Stimulated activated CD8-positive, alpha-beta memory T cell treated with anti-CD3 and anti-CD28 coated beads, Interleukin-4, amount 100 ng/mL, for 48 hours (primary cell): ENCODE results near the gene PDE4D.
"Not testable (repeated sequence)": the region's sequence is repeated elsewhere in the genome, so short reads cannot be mapped to it uniquely, and the experiment has no call there.

Source experiments
- DNase-seq: peaks from one replicate; pipeline ENCODE4 v3.0.0-alpha.2; 2020

Gene PDE4D

GRCh38 chr5:59497207-59497606 lies 396.3 kb downstream of the PDE4D start:
- no peak for DNase-seq

GRCh38 chr5:59496524-59497134 lies 396.9 kb downstream of the PDE4D start:
- peak; percentile 27 for DNase-seq

- no peak for DNase-seq
These were observed 401.6 kb downstream of the PDE4D start for GRCh38 chr5:59491945-59492344.

DNA sequence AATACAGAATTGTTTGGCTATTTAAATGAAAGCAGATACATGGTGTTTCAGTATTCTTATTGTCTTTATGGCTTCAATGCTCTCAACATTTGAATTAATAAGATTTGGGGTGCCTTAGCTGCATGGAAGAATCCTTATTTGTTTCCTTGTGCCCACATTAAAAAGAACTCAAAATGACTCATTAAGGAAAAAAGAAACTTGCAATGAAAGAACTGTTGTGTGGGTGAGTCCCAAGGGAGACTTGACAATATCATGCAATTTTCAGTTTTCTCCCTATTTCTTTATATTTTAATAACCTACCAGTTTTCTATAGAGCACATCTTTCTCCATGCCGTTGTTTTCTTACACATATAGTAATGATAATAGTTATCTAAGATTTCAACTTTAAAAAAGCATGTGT lies 404.0 kb downstream of the PDE4D start:
- DNase-seq: no peak

DNA sequence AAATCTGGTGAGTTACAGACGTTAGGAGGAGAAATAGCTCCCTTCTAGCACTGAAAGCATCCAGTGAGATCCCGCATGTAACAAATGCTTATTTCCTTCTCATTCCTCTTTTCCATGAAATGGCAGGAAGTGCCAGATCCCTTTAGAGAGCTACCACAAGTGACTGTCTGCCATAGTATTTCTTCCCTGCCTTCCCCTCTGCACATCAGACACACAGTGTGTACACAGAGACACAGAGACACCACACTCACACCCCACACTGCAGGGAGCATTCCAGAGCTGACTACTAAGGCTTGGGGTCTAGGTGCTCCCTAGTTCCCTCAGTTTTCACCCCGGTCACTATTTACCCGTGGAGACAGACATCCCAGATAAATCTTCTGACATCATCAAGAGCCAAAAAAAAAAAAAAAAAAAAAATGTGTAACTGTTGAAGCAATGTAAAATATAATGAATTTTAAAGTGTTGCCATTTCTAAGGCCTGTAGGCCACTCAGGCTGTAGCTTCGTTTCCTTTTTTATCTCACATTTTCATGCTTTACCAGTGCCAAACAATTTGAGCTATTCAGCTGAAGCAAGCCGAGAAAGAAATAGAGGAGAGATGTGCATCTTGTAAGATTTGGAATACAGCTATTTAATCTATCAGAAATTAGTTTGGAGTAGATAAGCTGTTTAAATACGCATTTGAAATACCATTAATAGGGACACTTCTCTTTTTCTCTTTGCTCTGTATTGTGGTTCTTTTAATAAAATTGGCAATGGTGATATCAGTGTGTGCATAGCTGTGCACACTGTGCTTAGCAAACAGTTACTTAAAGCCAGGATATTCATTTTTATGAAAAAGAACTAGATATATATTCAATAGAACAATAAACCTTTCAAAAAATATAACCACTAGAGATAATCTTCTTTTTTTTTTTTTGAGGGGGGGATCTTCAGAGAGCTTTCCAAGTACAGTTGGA lies 405.5 kb downstream of the PDE4D start:
- DNase-seq: no peak

GRCh38 chr5:59487068-59487686 lies 406.3 kb downstream of the PDE4D start:
- DNase-seq: no peak

DNA sequence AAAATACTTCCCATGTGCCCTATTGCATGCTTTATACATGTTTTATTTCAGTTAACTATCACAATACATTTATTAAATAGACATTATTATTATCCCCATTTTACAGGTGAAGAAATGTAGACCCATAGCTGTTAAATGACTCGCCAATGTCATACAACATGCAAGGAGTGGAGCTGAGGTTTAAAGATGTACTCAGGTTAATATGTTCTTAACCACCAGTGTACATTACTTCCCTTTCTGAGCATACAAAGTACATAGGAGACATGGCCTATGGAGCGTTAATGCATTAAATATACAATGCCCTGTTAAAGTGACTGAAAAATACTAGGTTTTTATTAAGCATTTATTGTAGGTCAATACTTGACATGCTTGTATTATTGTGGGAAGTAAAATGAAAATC lies 407.0 kb downstream of the PDE4D start:
- no peak for DNase-seq

DNA sequence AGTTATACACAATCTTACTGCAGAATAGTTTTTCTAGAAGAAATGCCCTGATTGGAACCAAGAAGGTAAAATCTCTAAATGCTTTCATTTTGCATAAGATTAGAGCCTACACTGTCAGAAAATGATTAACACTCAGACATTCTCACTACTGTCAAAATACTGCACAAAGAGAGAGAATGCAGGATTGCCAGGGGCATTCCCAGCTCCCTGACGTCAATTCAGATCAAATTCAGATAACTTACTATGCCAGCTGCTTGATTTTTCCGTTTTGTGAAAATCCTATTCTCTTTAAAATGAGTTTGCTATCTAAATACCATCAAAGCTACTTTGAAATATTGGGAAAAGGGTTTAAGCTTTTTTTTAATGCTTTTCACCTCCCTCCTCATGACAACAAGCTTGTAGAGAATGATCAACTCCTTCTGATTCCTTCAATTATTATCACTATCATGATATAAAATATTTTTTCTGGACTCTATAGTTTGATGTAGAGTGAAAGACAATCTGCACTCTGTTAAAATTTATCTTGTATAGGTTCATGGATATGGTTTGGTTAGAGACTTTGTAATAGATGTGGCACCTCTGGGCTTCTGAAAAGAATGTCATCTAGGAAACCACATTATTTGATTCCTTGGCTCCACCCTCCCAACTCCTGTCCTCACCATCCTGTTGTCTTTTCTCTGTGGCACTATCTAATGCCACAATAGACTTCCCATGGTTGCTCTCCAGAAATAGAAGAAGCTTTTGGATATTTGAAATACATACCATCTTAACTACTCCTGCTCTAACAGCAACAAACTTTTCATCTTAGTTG lies 407.7 kb downstream of the PDE4D start:
- no peak for DNase-seq

GRCh38 chr5:59485107-59485506 lies 408.4 kb downstream of the PDE4D start:
- no peak for DNase-seq

- DNase-seq: no peak
These were observed 408.9 kb downstream of the PDE4D start for GRCh38 chr5:59484618-59485017.

GRCh38 chr5:59483971-59484472 lies 409.5 kb downstream of the PDE4D start:
- no peak for DNase-seq

DNA sequence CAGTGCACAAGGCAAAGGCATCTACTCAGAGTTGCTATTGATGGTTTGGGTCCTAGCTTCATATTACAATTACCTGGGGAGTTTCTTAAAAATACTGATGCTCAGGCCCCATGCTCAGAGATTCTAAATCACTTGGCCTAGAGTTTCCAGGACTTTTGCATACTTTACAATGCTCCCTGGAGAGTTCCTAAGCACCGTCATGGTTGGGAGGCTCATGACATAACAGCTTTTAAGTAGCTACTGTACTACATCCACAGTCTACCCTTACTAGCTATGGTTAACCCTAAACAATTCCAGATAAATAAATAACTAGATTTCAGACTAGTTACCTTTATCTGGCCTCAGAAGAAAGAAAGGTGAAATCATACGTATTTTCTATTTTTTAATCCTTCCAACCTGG lies 414.4 kb downstream of the PDE4D start:
- no peak for DNase-seq

- DNase-seq: no peak
These were observed 419.2 kb downstream of the PDE4D start for GRCh38 chr5:59474324-59474723.

GRCh38 chr5:59473611-59474010 lies 419.9 kb downstream of the PDE4D start:
- no peak for DNase-seq

DNA sequence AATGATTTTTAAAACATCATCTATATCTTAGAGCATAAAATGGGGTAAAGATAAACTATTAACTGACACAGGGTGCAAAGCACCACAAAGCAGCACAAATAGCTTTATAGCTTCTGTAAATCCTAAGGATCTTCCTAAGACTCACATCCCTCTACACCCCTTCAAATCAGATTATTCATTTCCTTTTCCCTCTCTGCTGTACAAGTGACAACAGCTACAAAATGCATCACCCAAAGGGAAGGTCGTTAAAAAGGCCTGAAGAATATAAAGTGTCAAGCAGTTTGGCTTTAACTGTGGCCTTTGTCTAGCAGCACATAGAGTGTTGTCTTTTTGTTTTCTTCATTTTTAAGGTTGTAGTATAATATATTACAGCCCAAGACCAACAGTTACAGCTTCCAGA lies 422.1 kb downstream of the PDE4D start:
- no peak for DNase-seq

GRCh38 chr5:59467969-59468368 lies 425.6 kb downstream of the PDE4D start:
- no peak for DNase-seq

DNA sequence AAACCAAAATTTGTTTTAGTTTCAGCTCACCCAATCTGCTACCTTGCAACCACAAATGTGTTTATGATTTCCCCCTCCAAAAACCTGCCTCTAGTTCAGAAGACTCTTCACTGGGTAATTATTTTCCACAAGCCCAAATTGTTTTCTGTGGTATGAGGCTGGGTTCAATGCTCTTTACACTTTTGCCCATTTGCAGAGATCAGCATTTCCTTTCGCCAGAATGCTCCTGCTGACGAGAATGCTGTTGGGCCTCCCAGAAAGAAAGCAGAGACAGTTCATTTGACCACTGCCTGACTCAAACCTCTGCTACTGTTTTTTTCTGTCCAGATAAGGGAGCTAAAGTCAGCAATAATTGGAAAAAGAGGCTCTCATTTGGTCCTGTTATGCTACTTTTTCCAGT lies 427.3 kb downstream of the PDE4D start:
- DNase-seq: no peak

DNA sequence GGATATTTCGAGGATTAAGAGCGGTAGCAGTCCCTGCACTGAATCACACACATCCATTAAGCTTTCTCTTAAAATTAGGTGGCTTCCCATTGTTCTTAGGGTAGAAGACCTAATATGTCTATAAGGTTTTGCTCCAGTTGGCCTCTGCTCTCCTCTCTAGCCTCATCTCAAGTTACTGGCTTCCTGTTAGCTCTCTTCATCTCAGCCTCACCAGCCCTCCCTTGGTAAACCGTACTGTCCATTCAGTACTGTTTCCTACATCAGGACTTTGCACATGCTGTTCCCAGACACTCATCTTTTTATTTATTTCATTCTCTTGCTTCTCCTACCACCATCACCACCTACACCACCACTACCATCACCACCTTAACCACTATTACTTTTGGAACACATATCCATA lies 428.6 kb downstream of the PDE4D start:
- no peak for DNase-seq

GRCh38 chr5:59463618-59464166 lies 429.8 kb downstream of the PDE4D start:
- not testable (repeated sequence) for DNase-seq

DNA sequence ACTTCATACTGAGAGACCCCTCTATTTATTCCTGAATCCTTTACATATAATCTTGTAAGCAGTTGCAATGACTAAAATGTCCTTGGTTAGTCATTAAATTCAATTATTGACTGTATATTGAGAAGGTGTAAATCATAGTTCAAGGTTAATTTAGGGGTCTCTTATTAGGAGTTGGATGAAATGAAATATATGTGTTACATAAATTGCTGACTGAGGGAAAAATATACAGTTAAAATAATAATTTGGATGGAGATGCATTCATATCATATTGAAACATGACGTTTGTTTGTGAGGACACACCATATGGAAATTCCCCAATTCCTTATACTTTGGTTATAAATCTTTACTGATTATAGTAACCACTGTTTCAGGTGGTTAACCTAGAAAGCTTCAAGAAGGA lies 430.6 kb downstream of the PDE4D start:
- DNase-seq: no peak

DNA sequence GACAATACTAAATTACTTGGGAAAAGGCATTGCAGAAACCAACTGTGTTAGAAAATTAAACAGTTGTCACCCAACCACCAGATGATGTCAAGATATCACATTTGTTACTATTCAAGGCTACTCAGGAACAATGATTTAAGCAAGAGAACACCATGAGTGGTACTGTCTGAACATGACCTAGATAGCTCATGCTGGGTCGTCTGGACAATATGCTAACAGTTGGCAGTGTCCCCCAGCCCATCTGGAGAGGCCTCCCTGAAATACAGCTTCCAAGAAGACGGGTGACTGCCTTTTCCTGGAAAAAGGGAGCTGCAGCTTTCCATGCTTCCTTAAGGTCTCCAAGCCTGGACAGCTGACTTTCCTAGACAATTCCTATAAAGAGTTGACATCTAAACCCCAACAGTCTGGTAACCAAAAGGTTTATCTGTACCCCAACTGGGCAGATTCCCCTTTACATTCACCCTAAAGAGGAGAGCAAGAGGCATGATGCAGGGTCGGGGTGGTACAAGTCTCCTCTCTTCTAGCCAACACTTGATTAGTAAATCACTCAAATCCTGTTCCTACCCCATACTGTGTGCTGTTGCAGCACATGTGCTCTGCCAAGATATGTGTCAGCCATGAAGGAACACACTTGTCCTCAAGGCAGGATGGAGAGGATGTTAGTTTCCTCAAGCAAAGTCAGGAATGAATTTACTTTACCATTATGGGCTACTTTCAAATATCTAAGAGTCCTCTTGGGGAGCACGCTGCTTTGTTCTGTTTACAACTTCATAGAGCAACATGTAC lies 433.0 kb downstream of the PDE4D start:
- no peak for DNase-seq
